GM18951 (cell line): ENCODE measurements around the gene CCL28.

ENCODE experiments used
- POLR2A ChIP-seq: IDR thresholded peaks from 4 replicates; pipeline ENCODE4 v1.6.1; 2011; ENCODE audit warnings: mild to moderate bottlenecking; ENCODE audit not compliant: insufficient read length, insufficient read depth; ENCODE audit errors: extremely low read depth
- in situ Hi-C: fragments of 300-500 bp; cut with MboI; formaldehyde crosslinking; loops from one replicate; pipeline ENCODE4 v1.12.0; 2022; ENCODE audit warnings: low sequenced_read_pairs, mixed read lengths, inconsistent platforms; ENCODE audit not compliant: unreplicated experiment

The CCL28 gene

DNA sequence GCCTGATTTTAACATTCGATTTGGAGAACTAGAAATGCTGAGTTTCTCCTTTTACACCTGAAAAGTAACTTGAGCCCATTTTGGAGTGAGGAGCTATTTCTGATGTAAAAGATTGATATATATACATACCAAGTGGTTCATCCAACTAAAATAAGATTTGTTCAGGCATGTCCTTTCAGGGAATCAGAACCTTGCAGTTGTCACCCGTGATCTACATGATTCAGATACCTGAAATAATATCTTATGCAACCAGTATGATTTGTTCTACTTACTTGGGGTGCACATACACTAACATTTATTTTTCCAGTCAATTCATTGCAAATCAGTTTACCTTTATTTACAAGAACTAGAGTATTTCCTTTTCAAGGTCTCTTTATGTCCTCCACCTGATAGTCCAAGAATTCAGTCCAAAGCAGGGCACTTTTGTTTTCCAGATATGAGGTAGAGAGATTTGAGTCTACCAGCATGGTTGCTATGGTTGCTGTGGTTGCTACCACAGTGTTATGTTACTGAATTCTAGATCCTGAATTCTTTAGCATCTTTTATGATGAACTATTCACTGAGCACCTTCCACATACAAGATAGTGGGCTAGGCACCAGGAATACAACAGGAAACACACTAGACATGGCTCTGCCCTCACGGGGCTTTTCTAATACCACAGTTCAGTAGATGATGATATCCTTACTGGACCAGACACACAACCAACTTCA is 49.3 kb downstream of the CCL28 start:
- in situ Hi-C loops, result no loop called here
- no peak for TF ChIP-seq POLR2A

DNA sequence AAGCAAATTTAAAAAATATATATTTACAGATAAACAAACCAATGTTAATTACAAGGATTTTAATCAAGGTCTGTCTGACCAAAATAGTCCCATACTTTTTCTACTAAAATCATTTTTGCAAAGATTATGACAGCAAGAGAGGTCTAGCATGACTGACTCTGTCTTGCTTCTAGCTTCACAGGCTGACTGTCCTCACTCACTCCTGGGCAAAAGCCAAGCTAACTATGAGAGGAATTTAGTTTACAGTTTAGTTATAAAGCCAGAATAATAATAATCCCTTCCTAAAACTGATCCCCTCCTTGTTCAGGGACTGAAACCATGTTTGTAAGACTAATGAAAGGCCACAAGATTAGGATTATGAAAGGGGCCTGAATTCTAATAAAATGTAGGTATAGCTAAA is 53.5 kb downstream of the CCL28 start:
- no peak for TF ChIP-seq POLR2A
- in situ Hi-C loops, result no loop called here

GRCh38 chr5:43358301-43358700 is 53.9 kb downstream of the CCL28 start:
- in situ Hi-C loops, result no loop called here
- TF ChIP-seq POLR2A, result no peak

GRCh38 chr5:43357878-43358281 is 54.3 kb downstream of the CCL28 start:
- TF ChIP-seq POLR2A, result no peak
- in situ Hi-C loops, result no loop called here

DNA sequence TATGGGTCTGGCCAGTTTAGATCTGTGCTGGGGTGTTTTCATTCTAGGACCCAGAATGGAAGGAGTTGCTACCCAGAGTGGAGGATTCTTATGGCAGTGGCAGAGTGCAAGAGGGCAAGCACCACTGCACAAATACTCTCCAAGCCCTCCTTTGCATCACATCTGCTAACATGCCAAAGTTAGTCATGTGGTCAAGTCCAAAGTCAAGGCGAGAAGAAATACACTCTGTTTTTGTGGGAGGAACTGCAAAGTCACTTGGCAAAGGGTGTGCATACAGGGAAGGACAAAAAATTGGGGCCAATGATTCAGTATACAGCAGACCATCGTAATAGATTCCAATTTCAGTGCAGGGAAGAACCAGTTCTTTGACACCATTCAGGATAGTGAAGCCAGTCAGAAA is 55.1 kb downstream of the CCL28 start:
- in situ Hi-C loops, result no loop called here
- no peak for TF ChIP-seq POLR2A

GRCh38 chr5:43354774-43355173 is 57.4 kb downstream of the CCL28 start:
- no peak for TF ChIP-seq POLR2A
- in situ Hi-C loops, result no loop called here

DNA sequence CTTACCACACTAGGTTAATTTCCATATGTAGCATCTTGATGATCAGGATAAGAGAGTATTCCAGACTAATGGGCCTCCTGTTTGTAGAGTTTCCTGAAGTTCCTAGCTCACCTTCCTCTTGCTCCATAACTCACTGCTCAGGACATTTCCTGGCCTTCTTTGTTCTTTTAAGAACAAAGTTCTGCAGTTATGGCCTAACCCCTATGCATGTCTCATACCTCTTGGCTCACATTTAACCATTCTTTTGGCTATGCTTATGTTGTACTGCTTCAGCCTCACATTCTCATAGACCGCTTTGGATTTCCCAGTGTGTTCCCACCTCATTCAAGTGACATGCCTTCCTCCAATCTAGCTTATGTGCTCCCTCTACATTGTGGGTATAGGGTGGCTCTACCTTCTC is 58.5 kb downstream of the CCL28 start:
- in situ Hi-C loops, result no loop called here
- no peak for TF ChIP-seq POLR2A

DNA sequence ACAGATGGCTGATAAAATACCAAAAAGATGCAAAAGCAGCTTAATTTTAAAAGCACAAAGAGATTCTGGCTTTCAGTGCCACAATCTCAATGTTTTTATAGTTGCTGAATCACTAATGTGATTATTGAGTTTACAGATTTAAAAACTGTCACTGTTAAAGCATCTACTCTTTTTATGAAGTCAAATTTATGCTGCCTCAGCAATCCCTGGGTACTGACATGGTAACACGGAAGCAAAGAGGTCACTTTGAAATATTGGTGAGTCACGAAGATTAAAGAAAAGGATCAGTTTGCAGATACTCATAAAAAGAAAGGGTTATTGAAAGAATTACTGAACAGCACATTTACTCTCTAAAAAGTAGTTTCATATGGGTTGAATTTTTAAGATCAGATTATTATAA is 59.3 kb downstream of the CCL28 start:
- TF ChIP-seq POLR2A, result no peak

DNA sequence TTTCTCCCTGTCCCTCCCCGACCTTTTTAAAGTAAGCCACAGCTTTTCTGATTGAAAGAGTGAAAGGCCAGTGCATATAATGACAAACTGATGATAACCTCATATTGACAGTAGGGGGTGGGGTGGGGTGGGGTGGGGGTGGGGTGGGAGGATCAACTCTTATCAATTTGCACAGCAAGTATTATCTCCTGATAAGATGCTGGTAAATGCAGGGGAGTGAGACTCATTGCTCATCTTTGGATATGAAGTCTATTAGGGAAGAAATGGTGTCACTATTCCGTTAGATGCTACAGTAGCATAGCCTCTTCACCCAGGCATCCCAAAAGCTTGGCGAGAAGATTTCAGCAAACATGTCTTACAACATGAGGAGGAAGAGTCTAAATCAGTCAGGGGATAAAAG is 60.1 kb downstream of the CCL28 start:
- TF ChIP-seq POLR2A, result no peak
- in situ Hi-C loops, result no loop called here

More for the DNA sequence above, 59.3 kb downstream of the CCL28 start:
- in situ Hi-C loops, result no loop called here

DNA sequence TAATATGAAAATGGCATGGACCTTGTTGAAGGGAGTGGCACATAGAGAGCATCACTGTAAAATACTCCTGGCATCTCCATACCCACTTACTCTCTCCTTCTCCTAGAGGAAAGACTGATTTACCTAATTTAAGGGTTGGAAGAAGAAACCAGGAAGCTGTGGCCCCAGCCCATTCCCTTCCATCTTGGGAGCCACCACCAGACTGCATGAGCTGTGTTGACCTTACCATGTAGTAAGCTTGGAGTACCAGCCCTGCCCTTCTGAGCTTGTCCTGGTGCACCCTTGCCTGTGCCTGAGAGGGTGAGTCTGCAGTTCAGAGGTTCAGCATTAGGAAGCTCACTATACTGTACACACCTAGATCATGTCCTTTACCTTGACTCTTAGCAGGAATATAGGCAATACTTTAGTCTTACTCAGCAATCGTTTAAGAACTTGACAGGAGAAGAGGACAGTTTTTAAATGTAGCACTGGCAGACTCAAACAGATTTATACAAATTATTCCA is 63.3 kb downstream of the CCL28 start:
- no peak for TF ChIP-seq POLR2A
- in situ Hi-C loops, result no loop called here

- TF ChIP-seq POLR2A, result no peak
- in situ Hi-C loops, result no loop called here
Observed at GRCh38 chr5:43348207-43348606, 64.0 kb downstream of the CCL28 start.

DNA sequence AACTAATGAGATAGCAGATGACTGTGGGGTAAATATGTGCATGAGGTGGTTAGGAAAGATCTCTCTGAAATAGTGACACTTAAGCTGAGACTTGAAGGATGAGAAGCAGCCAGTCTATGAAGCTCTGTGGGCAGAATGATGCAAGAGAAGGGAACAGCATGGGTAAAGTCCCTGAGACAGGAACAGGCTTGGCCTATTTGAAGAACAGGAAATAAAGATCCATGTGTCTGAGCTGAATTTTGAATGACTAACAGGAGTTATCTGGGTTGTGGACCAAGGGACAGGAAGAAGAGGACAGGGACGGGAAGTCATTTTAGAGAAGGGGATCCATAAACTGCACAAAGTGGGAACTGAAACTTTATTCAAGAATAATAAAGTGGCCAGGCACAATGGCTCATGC is 73.3 kb downstream of the CCL28 start:
- TF ChIP-seq POLR2A, result no peak
- in situ Hi-C loops, result no loop called here

- in situ Hi-C loops, result no loop called here
- TF ChIP-seq POLR2A, result no peak
Observed at GRCh38 chr5:43336159-43336558, 76.0 kb downstream of the CCL28 start.

DNA sequence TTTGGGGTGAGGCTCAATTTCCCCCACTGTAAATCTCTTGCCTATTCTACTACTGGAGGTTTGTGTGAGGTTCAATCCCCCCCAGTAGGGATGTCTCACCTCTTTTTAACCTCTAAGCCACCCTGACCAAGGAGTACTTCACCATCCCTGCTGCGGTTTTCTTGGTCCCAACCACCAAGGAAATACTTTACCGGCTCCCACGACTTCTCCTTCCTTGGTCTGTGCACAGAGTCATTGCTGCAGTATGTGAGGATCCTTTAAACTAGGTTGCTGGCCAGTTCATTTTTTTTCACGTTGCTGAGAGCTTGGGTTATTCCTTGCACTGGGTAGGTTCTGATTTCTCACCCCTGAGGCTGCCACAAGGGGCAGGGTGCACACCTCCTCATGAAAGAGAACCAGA is 76.5 kb downstream of the CCL28 start:
- in situ Hi-C loops, result no loop called here
- no peak for TF ChIP-seq POLR2A
